SK-N-SH treated with all-trans-retinoic acid at 6 μM for 48 hours (cell line): Measurements from ENCODE around the gene ALS2.
A peak's percentile ranks its signal among the peaks of the same experiment; 100 is the strongest.

Experiments
- ATAC-seq: fragments of 200-7000 bp; cut with Tn5 transposase; 3 replicates; pipeline ENCODE4 v1.9.1; 2020; ENCODE audit warnings: mild to moderate bottlenecking, moderate library complexity
- ARNTL ChIP-seq: fragments of 450-650 bp; formaldehyde crosslinking; IDR thresholded peaks from 2 replicates; pipeline ENCODE4 v1.5.0; 2020; ENCODE audit warnings: low read depth, mild to moderate bottlenecking, moderate library complexity, borderline replicate concordance
- BACH2 ChIP-seq: fragments of 250-450 bp; sonication (Bioruptor Pico); IDR thresholded peaks from 2 replicates; pipeline ENCODE4 v1.9.0; 2021; ENCODE audit warnings: mild to moderate bottlenecking, borderline replicate concordance
- CREB5 ChIP-seq: fragments of 250-450 bp; sonication (Bioruptor Pico); IDR thresholded peaks from 2 replicates; pipeline ENCODE4 v1.5.1; 2020; ENCODE audit warnings: low read depth, mild to moderate bottlenecking, moderate library complexity
- CSDC2 ChIP-seq: fragments of 250-450 bp; sonication (Bioruptor Pico); IDR thresholded peaks from 2 replicates; pipeline ENCODE4 v1.5.0; 2020; ENCODE audit warnings: mild to moderate bottlenecking, moderate library complexity
- CSRNP3 ChIP-seq: fragments of 250-450 bp; sonication (Bioruptor Pico); IDR thresholded peaks from 2 replicates; pipeline ENCODE4 v1.5.1; 2021; ENCODE audit warnings: mild to moderate bottlenecking, moderate library complexity
- ESRRG ChIP-seq: fragments of 250-450 bp; sonication (Bioruptor Pico); IDR thresholded peaks from 2 replicates; pipeline ENCODE4 v1.6.1; 2021; ENCODE audit warnings: mild to moderate bottlenecking
- GLIS3 ChIP-seq: fragments of 250-450 bp; sonication (Bioruptor Pico); IDR thresholded peaks from 2 replicates; pipeline ENCODE4 v1.5.0; 2020; ENCODE audit warnings: mild to moderate bottlenecking, moderate library complexity
- OSR1 ChIP-seq: fragments of 250-450 bp; sonication (Bioruptor Pico); IDR thresholded peaks from 2 replicates; pipeline ENCODE4 v1.8.0; 2022; ENCODE audit warnings: moderate library complexity, mild to moderate bottlenecking, inconsistent platforms
- POU6F1 ChIP-seq: fragments of 250-450 bp; sonication (Bioruptor Pico); IDR thresholded peaks from 2 replicates; pipeline ENCODE4 v1.8.0; 2021; ENCODE audit warnings: low read depth, mild to moderate bottlenecking, moderate library complexity, borderline replicate concordance
- PPARA ChIP-seq: fragments of 250-450 bp; sonication (Bioruptor Pico); IDR thresholded peaks from 2 replicates; pipeline ENCODE4 v1.5.0; 2020; ENCODE audit warnings: mild to moderate bottlenecking, borderline replicate concordance
- RARB ChIP-seq: fragments of 250-450 bp; sonication (Bioruptor Pico); IDR thresholded peaks from 2 replicates; pipeline ENCODE4 v1.8.0; 2021; ENCODE audit warnings: mild to moderate bottlenecking, moderate library complexity
- SNAI2 ChIP-seq: fragments of 250-450 bp; sonication (Bioruptor Pico); IDR thresholded peaks from 2 replicates; pipeline ENCODE4 v1.5.0; 2020; ENCODE audit warnings: mild to moderate bottlenecking, moderate library complexity
- TCF4 ChIP-seq: fragments of 250-450 bp; sonication (Bioruptor Pico); IDR thresholded peaks from 2 replicates; pipeline ENCODE4 v1.8.0; 2021; ENCODE audit warnings: mild to moderate bottlenecking, moderate library complexity, borderline replicate concordance
- TSHZ2 ChIP-seq: fragments of 250-450 bp; sonication (Bioruptor Pico); IDR thresholded peaks from 2 replicates; pipeline ENCODE4 v1.5.0; 2020; ENCODE audit warnings: mild to moderate bottlenecking, moderate library complexity
- ZC3H10 ChIP-seq: fragments of 250-450 bp; sonication (Bioruptor Pico); IDR thresholded peaks from 2 replicates; pipeline ENCODE4 v1.5.1; 2021; ENCODE audit warnings: mild to moderate bottlenecking, moderate library complexity
- ZFP30 ChIP-seq: fragments of 450-650 bp; formaldehyde crosslinking; IDR thresholded peaks from 2 replicates; pipeline ENCODE4 v1.5.0; 2022; ENCODE audit warnings: mild to moderate bottlenecking, moderate library complexity
- ZNF565 ChIP-seq: fragments of 450-650 bp; formaldehyde crosslinking; conservative IDR thresholded peaks from 2 replicates; pipeline ENCODE4 v1.5.0; 2020; ENCODE audit warnings: low read depth, mild to moderate bottlenecking, moderate library complexity
- ZNF70 ChIP-seq: fragments of 450-650 bp; formaldehyde crosslinking; IDR thresholded peaks from 2 replicates; pipeline ENCODE4 v1.5.0; 2020; ENCODE audit warnings: mild to moderate bottlenecking, moderate library complexity
- ZNF8 ChIP-seq: fragments of 450-650 bp; formaldehyde crosslinking; IDR thresholded peaks from 2 replicates; pipeline ENCODE4 v1.5.0; 2020; ENCODE audit warnings: mild to moderate bottlenecking, moderate library complexity

Gene ALS2

GRCh38 chr2:201709747-201710146 lies 71.0 kb downstream of the ALS2 start:
- TF ChIP-seq BACH2 (CRISPR knock-in tag): no peak
- no peak for TF ChIP-seq ESRRG
- TF ChIP-seq TSHZ2 (CRISPR knock-in tag): no peak
- TF ChIP-seq RARB (CRISPR knock-in tag): no peak
- no peak for TF ChIP-seq CREB5 (CRISPR knock-in tag)
- no peak for TF ChIP-seq TCF4 (CRISPR knock-in tag)
- no peak for TF ChIP-seq ZFP30 (CRISPR knock-in tag)
- no peak for TF ChIP-seq ZNF8 (CRISPR knock-in tag)
- no peak for TF ChIP-seq CSRNP3 (CRISPR knock-in tag)
- no peak for TF ChIP-seq CSDC2 (CRISPR knock-in tag)
- no peak for TF ChIP-seq ZNF565 (CRISPR knock-in tag)
- TF ChIP-seq ZC3H10 (CRISPR knock-in tag): no peak
- TF ChIP-seq PPARA: no peak
- no peak for ATAC-seq

GRCh38 chr2:201709049-201709448 lies 71.7 kb downstream of the ALS2 start:
- TF ChIP-seq POU6F1 (CRISPR knock-in tag) (no peak), ESRRG (no peak), ZNF565 (CRISPR knock-in tag) (no peak), GLIS3 (no peak), SNAI2 (CRISPR knock-in tag) (no peak), PPARA (no peak), ZC3H10 (CRISPR knock-in tag) (no peak), ZFP30 (CRISPR knock-in tag) (no peak)
- TF ChIP-seq, all 23 proteins: peak for 0
- peak; percentile 37; the same call in 2 of the 3 replicates for ATAC-seq

GRCh38 chr2:201707753-201708152 lies 73.0 kb downstream of the ALS2 start:
- ATAC-seq: peak; percentile 89
- TF ChIP-seq ZNF70 (CRISPR knock-in tag): no peak
- TF ChIP-seq ARNTL: no peak
- no peak for TF ChIP-seq PPARA
- no peak for TF ChIP-seq OSR1 (CRISPR knock-in tag)
- no peak for TF ChIP-seq CREB5 (CRISPR knock-in tag)
- no peak for TF ChIP-seq GLIS3
- TF ChIP-seq CSRNP3 (CRISPR knock-in tag): no peak
- no peak for TF ChIP-seq BACH2 (CRISPR knock-in tag)
- TF ChIP-seq CSDC2 (CRISPR knock-in tag): no peak
